ENCODE data around the gene SEPTIN6.

The SEPTIN6 gene

GRCh38 chrX:119648421-119648775 is 44.6 kb downstream of the SEPTIN6 start:
- DNase-seq (ENCODE audit: low read depth) = no peak

- peak; percentile 19 for DNase-seq (ENCODE audit: low read depth)
Observed at GRCh38 chrX:119647552-119648420, 45.2 kb downstream of the SEPTIN6 start.

- no peak for DNase-seq (ENCODE audit: low read depth)
Observed at GRCh38 chrX:119647089-119647488, 45.9 kb downstream of the SEPTIN6 start.

- no peak for DNase-seq (ENCODE audit: low read depth)
Observed at GRCh38 chrX:119646515-119646914, 46.5 kb downstream of the SEPTIN6 start.

- no peak for DNase-seq (ENCODE audit: low read depth)
Observed at GRCh38 chrX:119643696-119644095, 49.3 kb downstream of the SEPTIN6 start.

Measured in activated gamma-delta T cell treated with anti-CD3 and anti-CD28 coated beads, Interleukin-2, amount 50 U/mL, for 16 hours (primary cell).